Activated CD4-positive, CD25-positive, alpha-beta regulatory T cell (primary cell): ENCODE results near the gene NKD2.
"Not testable (repeated sequence)": the region's sequence is repeated elsewhere in the genome, so short reads cannot be mapped to it uniquely, and the experiment has no call there.

Experiments
- DNase-seq, 4 experiments: peaks; one replicate each; lab custom pipeline; 2025; lab: John Stamatoyannopoulos, UW

NKD2 gene

DNA sequence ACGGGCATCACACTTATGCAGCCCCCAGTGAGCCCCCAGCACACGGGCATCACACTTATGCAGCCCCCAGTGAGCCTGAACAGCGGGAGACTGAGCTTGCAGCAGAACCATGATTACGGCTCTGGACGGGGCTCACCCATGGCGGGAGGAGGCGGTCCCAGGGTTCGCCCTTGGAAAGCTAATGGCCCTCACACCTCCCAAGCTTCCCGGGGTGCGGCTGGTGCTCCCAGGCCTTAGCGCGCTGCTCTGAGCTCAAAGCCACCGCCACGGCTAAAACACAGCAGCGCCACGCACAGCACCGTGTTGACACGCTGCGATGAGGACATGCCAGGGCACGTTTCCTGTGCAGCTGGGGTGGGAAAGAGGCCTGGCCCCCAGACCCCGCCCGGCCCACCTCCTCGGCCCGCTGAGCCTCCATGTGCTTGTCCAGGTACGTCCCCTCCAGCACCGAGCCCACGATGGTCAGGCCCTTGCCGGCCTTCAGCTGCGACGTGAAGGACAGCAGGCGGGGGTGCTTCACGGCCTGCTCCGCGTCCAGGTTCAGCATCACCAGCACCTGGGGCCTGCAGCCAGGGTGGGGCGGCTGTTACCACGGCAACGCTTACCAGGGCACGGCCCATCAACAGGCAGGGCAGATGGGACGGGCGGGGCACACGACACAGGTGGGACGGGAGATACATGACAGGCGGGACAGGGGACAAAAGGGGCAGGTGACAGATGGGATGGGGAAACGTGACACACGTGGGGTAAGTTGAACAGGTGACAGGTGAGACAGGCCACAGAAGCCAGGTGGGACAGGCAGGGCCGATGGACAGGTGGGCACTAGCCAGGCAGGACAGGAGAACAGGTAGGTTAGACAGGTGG lies 64.9 kb downstream of the NKD2 start:
- no peak for DNase-seq

DNA sequence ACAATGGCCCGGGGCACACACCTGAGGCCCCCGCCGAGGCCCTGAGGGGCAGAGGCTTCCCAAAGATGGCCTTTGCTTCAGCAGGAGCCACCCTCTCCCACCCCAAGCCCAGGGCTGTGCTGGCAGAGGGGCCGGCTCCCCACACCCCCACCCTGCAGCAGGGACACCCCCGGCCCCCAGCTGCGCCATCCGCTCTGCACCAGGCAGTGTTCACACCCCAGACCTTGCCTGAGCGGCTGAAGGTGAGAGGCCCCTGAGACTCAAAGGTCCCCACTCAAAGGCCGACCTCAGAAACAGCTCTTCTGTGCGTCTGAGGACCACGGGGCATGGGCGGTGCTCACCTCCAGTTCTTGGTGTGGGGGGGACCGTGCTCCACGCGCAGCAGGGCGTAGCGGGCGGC lies 65.6 kb downstream of the NKD2 start:
- no peak for DNase-seq

DNA sequence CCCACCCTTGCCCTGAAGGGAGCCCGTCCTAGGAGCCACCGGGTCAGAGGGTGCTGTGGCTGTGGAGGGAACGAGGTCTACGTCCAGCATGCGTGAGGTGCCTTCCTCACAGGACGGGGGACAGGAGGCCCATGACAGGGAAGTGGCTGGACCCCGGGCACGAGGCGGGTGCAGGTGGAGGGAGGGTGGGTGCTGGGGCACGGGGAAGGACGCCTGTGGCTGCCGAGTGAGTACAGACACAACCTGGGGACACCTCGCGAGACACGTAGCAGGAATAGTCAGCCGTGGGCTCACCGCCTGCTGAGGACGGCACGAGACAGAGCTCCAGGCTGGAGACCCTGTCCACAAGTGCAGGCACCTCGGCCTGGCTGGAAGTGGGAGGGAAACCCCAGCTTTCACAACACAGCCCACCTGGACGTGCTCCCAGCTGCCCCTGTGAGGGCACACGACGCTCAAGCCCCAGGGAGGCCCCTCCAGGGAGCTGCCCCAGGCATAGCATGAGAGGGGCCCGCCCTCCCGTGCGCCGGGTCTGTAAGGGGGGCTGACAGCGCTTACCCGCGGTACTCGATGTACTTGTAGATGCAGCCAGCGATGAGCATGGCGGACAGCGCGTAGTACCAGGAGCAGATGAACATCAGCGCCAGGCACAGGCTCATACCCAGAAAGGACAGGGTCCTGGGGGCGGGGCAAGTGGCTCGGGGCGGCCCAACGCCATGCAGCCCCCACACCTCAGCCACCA lies 66.4 kb downstream of the NKD2 start:
- DNase-seq, result no peak

DNA sequence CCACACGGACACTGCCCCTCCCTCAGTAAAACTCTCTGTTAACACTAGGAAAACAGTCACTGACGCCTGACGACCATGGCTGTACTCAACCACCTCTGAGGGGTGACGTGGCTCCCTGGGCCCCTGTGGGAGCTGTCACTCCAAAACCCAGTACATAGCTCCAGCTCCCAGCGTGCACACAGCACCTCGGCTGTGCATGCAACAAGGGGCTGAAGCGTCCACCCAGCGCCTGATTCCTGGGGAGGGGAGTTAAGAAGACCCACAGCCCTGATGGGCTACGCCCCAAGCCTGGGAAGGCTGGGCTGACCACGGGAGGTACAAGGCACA lies 66.9 kb downstream of the NKD2 start:
- no peak for DNase-seq

DNA sequence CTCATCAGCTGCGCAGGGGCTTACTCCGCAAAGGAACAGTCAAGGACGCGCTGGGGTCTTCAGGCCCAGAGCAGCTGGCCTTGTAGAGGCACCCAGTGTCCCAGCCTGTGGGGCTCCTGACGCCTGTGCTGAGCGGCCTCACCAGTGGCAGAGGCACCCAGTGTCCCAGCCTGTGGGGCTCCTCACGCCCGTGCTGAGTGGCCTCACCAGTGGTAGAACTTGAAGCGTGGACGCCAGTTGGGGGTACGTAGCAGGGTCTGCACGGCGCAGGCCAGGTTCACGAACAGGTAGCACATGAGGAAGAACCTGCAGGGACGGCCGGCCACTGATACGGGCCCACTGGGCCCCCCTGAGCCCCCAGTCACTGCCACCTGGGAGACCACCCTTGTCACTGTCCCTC lies 67.3 kb downstream of the NKD2 start:
- DNase-seq, result no peak

DNA sequence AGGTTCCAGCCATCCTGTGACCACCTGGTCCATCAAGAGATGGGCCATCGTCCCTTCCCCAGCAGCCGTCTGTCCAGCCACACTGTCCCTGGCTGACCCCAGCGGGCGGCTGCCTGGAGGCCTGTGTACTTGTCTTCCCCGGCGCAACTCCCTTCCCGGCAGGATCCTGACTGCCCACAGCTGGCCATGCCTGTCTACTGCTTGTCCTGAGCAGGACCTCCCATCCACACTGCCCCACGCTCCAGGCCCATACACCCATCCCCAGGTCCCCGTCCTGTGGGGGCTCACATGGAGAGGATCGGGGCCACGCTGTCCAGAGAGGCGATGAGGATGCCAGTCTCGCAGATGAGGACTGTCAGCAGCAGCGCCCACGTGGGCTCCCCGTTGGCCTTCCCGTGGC lies 67.8 kb downstream of the NKD2 start:
- no peak for DNase-seq

DNA sequence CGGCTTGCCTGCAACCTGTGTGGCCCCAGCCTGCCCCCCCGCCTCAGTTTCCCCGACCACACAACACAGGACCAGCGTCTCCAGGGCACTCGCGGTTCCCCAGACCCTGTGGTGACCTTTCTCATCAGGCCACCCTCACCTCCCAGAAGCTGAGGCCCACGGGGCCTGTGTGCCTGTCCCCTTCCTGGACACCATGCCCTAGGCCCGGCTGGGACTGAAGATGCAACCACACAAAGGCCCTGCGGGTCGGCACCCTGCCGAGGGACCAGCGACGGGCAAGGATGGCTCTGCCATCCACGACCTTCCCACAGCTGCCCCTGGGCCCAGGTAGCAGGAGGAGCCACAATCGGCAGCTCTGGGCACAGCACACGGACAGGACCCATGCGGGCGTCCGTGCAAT lies 68.4 kb downstream of the NKD2 start:
- DNase-seq, result no peak

DNA sequence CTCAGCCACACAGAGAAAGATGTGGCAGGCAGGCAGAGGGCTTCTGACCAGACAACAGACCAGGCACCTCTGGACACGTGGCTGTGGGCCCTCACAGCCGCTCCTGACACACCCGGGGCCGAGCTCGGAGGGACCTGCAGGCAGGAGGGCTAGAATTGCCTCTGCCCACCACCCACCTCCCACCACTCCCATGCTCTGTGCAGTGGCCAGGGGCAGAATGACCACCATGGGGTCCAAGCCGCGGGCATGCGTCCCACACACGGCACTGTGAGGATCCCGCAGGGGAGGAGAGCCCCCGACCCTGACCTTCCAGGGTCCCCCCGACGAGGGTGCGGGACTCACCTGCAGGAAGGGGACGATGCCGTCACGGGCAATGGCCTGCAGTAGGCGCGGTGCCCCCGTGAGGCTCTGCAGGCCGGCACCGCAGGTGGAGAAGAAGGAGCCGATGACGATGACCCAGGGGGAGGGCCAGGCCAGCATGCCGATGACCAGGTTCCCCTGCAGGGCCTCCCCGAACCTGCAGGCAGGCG lies 69.0 kb downstream of the NKD2 start:
- DNase-seq, result no peak

DNA sequence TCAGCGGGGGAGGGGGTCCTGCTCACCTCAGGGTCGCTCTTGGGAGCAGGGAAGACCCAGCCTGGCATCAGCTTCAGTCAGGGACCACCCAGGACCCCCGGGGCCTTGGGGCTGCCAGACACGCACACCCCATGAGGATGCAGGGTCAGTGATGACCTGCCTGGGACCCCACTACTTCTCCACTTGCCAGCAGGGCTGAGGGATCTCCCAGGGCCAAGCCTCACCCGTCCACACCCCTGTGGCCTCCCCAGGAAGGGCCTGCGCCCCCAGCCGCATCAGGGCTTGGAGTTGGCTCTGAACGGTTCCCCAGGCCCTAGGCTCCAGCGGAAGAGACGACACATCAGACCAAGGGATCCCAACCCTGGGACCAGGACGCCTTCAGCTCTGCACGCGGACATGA lies 69.6 kb downstream of the NKD2 start:
- no peak for DNase-seq

DNA sequence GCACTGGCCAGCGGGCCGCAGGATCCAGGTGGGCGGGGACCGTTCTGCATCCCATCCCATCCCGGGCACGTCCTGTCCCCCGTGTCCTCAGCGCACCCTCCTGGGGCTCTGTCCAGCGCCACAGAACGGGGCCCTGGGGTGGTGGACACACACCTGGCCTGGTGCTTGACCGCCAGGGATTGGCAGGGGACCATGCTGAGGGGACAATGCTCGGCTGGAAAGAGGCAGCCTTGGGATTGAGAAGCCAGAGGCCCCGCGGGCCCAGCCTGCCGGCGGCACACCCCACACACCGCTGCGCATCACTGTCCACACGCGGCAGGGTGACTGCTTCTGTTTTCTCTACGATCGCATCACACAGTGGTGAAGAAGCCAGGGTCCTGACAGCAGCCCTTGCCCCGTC lies 70.2 kb downstream of the NKD2 start:
- DNase-seq, result no peak

DNA sequence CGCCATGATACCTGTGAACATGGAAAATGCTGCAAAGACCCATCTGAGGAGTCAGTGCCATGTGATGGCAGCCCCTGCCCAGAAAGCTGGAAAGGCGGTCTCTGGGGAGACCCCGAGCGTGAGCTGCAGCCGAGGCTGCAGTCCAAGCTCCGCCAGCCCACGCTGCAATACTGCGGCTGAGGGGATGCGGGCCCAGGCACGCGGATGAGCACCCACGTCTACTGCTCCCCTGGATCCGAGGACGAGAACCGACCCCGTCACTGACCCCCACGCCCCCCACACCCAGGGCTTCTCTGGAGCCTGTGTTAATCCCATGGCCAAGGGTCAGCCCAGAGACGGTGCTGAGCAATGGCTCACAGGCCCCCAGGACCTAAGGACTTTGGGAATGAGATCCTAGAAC lies 70.9 kb downstream of the NKD2 start:
- DNase-seq, result no peak

DNA sequence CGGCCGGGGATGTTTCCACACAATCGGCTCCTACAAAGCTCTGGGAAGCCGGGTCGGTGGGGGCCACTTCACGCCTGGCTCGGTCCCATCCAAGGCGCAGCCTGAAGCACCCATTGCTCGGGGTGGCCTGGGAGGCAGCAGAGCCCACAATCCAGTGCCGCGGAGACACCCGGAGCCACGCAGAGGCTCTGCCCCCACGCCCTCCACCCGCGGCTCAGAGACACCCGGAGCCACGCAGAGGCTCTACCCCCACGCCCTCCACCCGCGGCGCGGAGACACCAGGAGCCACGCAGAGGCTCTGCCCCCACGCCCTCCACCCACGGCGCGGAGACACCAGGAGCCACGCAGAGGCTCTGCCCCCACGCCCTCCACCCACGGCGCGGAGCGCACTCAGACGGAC lies 71.4 kb downstream of the NKD2 start:
- DNase-seq, result no peak

DNA sequence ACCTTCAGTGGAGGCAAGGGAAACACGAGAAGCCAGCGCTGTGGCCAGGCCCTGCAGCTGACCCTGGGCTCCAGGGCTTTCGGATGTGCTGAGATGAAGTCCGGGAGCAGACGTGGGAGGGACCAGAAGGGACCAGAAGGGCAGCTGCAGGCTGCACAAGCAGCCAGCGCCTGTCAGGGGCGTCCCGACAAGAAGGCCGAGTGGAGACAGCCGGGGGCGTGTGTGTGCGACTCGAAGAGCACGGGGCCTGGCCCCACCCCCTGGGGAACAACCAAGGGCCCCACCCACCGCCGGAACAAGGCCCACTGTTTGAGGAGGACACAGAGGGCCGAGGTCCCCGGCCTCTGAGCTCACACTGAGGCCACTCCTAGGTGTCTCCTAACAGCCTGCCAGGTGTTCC lies 71.8 kb downstream of the NKD2 start:
- no peak for DNase-seq

DNA sequence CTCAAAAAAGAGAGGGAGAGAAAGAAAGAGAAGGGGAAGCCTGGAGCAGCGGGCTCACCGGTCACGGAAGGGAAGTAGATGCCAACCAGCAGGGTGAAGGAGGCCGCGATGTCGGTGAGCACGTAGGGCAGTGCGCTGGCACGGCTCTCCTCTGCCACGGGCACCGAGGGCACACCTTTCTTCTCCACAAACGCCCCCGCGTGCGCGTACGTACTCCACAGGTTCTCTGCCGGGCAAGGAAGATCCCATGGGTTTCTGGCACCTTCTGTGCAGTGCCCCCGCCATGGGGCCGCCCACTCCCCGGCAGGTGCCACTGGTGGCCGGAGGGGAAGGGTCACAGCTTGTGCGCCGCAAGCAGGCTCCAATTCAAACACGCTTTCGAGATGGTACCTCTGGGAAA lies 72.9 kb downstream of the NKD2 start:
- no peak for DNase-seq

DNA sequence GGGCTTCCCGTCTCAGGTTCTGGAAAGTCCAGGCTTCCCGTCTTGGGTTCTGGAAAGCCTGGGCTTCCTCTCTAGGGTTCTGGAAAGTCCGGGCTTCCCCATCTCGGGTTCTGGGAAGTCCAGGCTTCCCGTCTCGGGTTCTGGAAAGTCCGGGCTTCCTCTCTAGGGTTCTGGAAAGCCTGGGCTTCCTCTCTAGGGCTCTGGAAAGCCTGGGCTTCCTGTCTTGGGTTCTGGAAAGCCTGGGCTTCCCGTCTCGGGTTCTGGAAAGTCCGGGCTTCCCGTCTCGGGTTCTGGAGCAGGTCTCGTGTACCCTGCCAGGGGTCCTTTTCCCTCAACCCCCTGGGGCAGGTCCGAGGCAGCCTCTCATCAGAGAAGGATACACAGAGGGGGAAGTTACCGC lies 74.4 kb downstream of the NKD2 start:
- DNase-seq, result not testable (repeated sequence)

DNA sequence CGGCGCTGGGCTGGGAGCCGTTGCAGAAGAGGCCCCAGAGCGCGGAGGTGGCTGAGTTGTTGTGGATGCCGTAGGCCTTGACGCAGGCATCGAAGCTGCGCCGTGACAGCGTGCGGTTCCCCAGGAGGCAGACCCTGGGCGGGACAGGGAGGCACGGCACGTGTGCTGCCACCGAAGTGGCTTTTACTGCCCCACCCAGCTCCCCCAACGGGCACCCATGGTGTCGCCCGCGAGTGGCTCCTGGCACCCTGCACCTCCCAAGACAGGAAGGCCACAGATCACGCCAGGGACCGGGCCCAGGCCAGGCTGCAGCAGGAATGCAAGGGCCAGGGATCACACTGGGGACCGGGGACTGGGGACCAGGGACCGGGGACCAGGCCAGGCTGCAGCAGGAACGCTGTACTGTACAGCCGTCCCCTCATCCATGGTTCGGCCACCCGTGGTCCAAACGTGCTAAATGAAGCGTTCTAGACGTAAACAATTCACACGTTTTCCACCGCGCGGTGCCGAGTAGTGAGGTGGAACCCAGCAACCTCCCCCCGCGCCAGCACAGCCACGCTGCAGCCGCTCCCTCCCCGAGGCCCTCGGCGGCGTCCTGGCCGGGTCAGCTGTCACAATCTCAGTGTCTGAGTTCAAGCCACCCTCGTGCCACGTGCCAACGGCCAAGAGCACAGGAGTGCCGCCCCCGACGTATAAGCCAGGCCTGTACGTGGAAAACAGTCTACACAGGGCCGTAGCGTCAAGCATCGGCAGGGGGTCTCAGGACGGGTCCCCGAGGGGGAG lies 75.4 kb downstream of the NKD2 start:
- DNase-seq, result no peak

DNA sequence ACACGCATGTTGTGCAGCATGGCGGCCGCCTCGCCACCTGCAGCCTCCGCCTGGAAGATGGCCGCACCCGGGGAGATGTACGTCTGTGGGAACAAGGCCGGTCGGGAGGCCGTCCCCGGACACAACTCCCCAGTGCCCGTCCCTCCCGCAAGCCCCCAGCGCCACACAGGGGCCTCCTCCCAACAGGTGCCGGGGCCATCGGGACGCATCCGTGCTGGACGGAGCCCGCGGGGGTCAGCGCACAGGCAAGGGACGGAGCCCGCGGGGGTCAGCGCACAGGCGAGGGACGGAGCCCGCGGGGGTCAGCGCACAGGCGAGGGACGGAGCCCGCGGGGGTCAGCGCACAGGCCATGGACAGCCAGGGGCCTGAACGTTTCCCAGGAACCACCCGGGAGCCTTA lies 76.8 kb downstream of the NKD2 start:
- no peak for DNase-seq

DNA sequence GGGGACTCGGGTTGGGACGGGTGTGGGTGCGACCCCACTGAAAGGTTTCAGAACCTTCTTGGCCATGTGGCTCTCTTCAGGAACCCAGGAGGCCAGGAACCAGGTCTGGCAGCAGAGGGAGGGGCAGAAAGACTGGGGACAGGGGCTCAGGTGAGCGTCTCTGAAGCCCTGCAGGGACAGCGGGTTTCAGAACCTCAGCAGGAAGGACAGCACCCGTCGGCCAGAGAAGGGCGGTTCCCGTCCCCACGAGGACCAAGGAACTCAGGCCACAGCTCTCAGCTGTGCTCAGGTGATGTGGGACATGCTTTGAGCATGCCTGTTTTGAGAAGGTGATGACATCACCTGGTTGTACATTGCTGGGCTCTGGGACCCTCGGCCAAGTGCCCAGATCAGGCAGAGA lies 77.5 kb downstream of the NKD2 start:
- DNase-seq, result no peak

DNA sequence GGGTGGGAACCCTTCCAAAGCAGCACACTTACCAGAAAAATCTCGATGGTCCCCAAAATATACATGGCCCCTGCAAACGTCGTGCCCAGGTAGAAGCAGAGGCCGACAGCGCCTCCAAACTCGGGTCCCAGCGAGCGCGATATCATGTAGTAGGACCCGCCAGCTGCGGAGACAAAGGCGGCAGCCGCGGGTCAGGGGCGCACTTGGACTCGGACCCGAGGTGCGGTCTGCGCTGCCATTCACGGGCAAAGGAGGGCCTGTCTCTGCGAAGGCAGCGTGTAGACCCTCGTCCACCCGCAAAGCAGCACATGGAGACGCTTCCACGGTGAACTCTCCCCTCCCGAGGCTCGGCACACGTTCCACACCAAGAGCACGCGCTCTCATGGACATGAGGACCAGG lies 78.3 kb downstream of the NKD2 start:
- no peak for DNase-seq

DNA sequence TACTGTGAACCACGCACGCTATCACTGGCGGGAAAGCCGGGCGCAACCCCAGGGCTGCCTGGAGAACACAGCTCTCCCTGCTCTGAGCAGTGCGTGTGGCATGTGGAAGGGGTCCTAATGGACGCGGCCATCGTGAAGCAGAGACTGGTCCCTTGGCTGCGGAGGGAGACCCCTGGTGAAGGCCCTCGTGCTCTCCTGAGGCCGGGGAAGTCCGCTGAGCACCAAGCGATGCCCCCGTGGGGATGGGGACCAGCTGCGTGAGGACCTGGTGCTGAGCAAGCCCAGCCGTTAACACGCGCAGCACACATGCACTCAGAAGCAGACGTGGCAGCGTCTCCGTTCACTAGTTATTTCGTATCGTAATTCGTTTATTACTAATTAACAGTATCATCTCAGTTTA lies 78.8 kb downstream of the NKD2 start:
- no peak for DNase-seq

DNA sequence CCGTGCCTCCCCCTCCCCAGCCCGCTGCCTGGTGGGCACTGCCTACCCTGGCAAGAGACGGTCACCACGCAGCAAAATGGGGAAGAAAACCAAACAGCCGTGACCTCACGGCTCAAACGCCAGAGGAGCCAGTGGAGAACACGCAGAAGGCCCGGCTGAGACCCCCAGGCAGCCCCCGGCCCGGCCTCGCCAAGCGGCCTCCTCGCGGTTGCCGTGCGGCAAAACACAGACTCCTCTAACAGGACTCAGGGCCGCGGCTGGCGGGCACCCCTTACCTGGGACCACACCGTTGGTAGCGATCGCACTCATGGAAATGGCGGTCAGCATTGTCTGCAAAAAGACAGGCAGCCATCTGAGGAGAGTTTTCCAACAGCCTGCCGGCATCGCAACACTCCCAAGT lies 79.4 kb downstream of the NKD2 start:
- no peak for DNase-seq
